CD8-positive, alpha-beta memory T cell (primary cell): ENCODE measurements around the gene HOMER3. TPM values are rescaled to one million over a fixed set of nuclear protein-coding genes. Genes with fewer than 3 reads are reported as not detected.

Source experiments
- CTCF ChIA-PET: fragments of 350-600 bp; sonication (Branson Sonifier 250); formaldehyde crosslinking; loops from one replicate; lab custom pipeline; 2021; ENCODE audit warnings: antibody characterized with exemption; lab: Charles Lee
- POLR2A ChIA-PET: fragments of 350-600 bp; sonication (Branson Sonifier 250); formaldehyde crosslinking; loops from one replicate; lab custom pipeline; 2021; ENCODE audit warnings: antibody characterized with exemption; lab: Charles Lee
- DNase-seq, 5 donors: peaks; one replicate each; pipeline versions ENCODE4 v3.0.0 to v3.0.0-alpha.2; 2020 to 2022; ENCODE audit warnings: mixed read lengths in 1 of 5
- H3K27ac ChIP-seq: one replicate; pipeline ENCODE4 v1.7.0; 2013; ENCODE audit warnings: low read depth, mild to moderate bottlenecking, low read length, moderate library complexity
- H3K27me3 ChIP-seq: 2 replicates; pipeline ENCODE4 v1.7.0; 2013; ENCODE audit warnings: low read length, mild to moderate bottlenecking; ENCODE audit not compliant: insufficient read depth, poor library complexity, severe bottlenecking
- H3K36me3 ChIP-seq: 2 replicates; pipeline ENCODE4 v1.7.0; 2013; ENCODE audit warnings: mild to moderate bottlenecking, low read length, moderate library complexity; ENCODE audit not compliant: insufficient read depth
- H3K4me1 ChIP-seq: 2 replicates; pipeline ENCODE4 v1.7.0; 2013; ENCODE audit warnings: mild to moderate bottlenecking, low read length, moderate library complexity; ENCODE audit not compliant: insufficient read depth
- H3K4me3 ChIP-seq: 2 replicates; pipeline ENCODE4 v1.7.0; 2013; ENCODE audit warnings: mild to moderate bottlenecking, low read length
- H3K9me3 ChIP-seq: 2 replicates; pipeline ENCODE4 v1.7.0; 2013; ENCODE audit warnings: mild to moderate bottlenecking, low read length
- H3K27ac Mint-ChIP-seq, 8 donors: one replicate each; pipeline ENCODE4 v1.8.0; 2020 to 2021; ENCODE audit warnings: mixed read lengths in 8 of 8, mild to moderate bottlenecking in 6 of 8, inconsistent platforms in 3 of 8, moderate library complexity in 3 of 8
- H3K27me3 Mint-ChIP-seq, 2 donors: one replicate each; pipeline ENCODE4 v1.8.0; 2020 to 2021; ENCODE audit warnings: mixed read lengths in 2 of 2, mild to moderate bottlenecking in 1 of 2, moderate library complexity in 1 of 2
- H3K36me3 Mint-ChIP-seq, 3 donors: one replicate each; pipeline ENCODE4 v1.8.0; 2020 to 2021; ENCODE audit warnings: mixed read lengths in 3 of 3, inconsistent platforms in 1 of 3, mild to moderate bottlenecking in 1 of 3
- H3K4me1 Mint-ChIP-seq, 3 donors: one replicate each; pipeline ENCODE4 v1.8.0; 2020 to 2021; ENCODE audit warnings: mixed read lengths in 3 of 3, inconsistent platforms in 1 of 3, mild to moderate bottlenecking in 1 of 3
- H3K4me3 Mint-ChIP-seq, 7 donors: one replicate each; pipeline ENCODE4 v1.8.0; 2020 to 2021; ENCODE audit warnings: mixed read lengths in 7 of 7, mild to moderate bottlenecking in 6 of 7, moderate library complexity in 4 of 7, inconsistent platforms in 2 of 7
- H3K9me3 Mint-ChIP-seq, 5 donors: one replicate each; pipeline ENCODE4 v1.8.0; 2020 to 2022; ENCODE audit warnings: mixed read lengths in 5 of 5, mild to moderate bottlenecking in 3 of 5, moderate library complexity in 2 of 5, inconsistent platforms in 1 of 5
- polyA plus RNA-seq: library from polyadenylated mRNA; unstranded; fragments of 300-500 nt; fragmentation: Illumina TruSeq; gene quantifications from one replicate; pipeline ENCODE4 v1.2.3, GENCODE V29; 2021
- total RNA-seq, 2 experiments: library from RNA; stranded (reverse); gene quantifications; one replicate each; pipeline ENCODE4 v1.2.3, GENCODE V29; 2021

The HOMER3 gene
- total and polyA plus RNA-seq, 3 experiments from 2014 or later: 0.58 to 1.3 (median 1.2) TPM

GRCh38 chr19:18941628-18942354, 774 bp upstream of the HOMER3 start:
- Mint-ChIP-seq H3K4me1 (peaks cover 10 to 22% (median 10%) of the 10 kb centered on the region in 3 donors), H3K27ac (no peak overlapping the region), H3K36me3 (no peaks in the 10 kb centered on the region), H3K9me3 (no peaks in the 10 kb centered on the region), H3K27me3 (peaks cover 26 to 41% of the 10 kb centered on the region in 2 donors), H3K4me3 (peak overlapping the region; percentile 13 to 76 (median 57))
- Histone ChIP-seq H3K36me3 (no peaks in the 10 kb centered on the region), H3K27ac (no peak overlapping the region), H3K27me3 (peaks cover 5% of the 10 kb centered on the region), H3K4me1 (peaks cover 6% of the 10 kb centered on the region), H3K9me3 (no peaks in the 10 kb centered on the region), H3K4me3 (no peak overlapping the region)
- DNase-seq: no peak
- CTCF ChIA-PET: interaction anchor here (0.9 kb wide), 1 partner anchor 18 kb away, joined by 4 read pairs; no protein-coding TSS in a partner anchor
- POLR2A ChIA-PET: no interaction called here

GRCh38 chr19:18939922-18940768, 872 bp downstream of the HOMER3 start:
- ChIA-PET POLR2A (no interaction called here), CTCF (no interaction called here)
- H3K27me3 Mint-ChIP-seq: peaks cover 26 to 34% of the 10 kb centered on the region in 2 donors
- H3K27ac Mint-ChIP-seq: peak overlapping the region in 1 of 8 donors; percentile 6
- Histone ChIP-seq H3K27ac (no peak overlapping the region), H3K4me3 (no peak overlapping the region), H3K36me3 (no peaks in the 10 kb centered on the region), H3K4me1 (peaks cover 6% of the 10 kb centered on the region), H3K27me3 (peaks cover 5% of the 10 kb centered on the region), H3K9me3 (no peaks in the 10 kb centered on the region)
- DNase-seq: no peak
- peaks cover 8 to 19% (median 10%) of the 10 kb centered on the region in 3 donors for H3K4me1 Mint-ChIP-seq
- H3K4me3 Mint-ChIP-seq: peak overlapping the region; percentile 60 to 85 (median 70)
- H3K36me3 Mint-ChIP-seq: no peaks in the 10 kb centered on the region
- no peaks in the 10 kb centered on the region for H3K9me3 Mint-ChIP-seq

- peak overlapping the region in 6 of 7 donors; percentile 31 to 70 (median 63) for H3K4me3 Mint-ChIP-seq
- no peaks in the 10 kb centered on the region for H3K9me3 ChIP-seq
- peaks cover 34 to 37% of the 10 kb centered on the region in 2 donors for H3K27me3 Mint-ChIP-seq
- peaks cover 6% of the 10 kb centered on the region for H3K4me1 ChIP-seq
- CTCF ChIA-PET: no interaction called here
- no peak overlapping the region for H3K27ac ChIP-seq
- no peaks in the 10 kb centered on the region for H3K36me3 Mint-ChIP-seq
- POLR2A ChIA-PET: no interaction called here
- no peak overlapping the region for H3K4me3 ChIP-seq
- no peaks in the 10 kb centered on the region for H3K9me3 Mint-ChIP-seq
- H3K27ac Mint-ChIP-seq: no peak overlapping the region
- DNase-seq: no peak
- no peaks in the 10 kb centered on the region for H3K36me3 ChIP-seq
- peaks cover 5% of the 10 kb centered on the region for H3K27me3 ChIP-seq
- peaks cover 8 to 19% (median 10%) of the 10 kb centered on the region in 3 donors for H3K4me1 Mint-ChIP-seq
Observed at GRCh38 chr19:18939163-18939562, 1.9 kb downstream of the HOMER3 start.

GRCh38 chr19:18933297-18933696, 7.7 kb downstream of the HOMER3 start:
- Mint-ChIP-seq H3K36me3 (no peaks in the 10 kb centered on the region), H3K27me3 (peaks cover 16 to 22% of the 10 kb centered on the region in 2 donors), H3K4me1 (peaks cover 5 to 11% (median 9%) of the 10 kb centered on the region in 3 donors), H3K27ac (no peak overlapping the region), H3K9me3 (no peaks in the 10 kb centered on the region), H3K4me3 (peak overlapping the region in 2 of 7 donors; percentile 35 to 69)
- no peak overlapping the region for H3K4me3 ChIP-seq
- no peaks in the 10 kb centered on the region for H3K27me3 ChIP-seq
- no peak for DNase-seq
- ChIA-PET POLR2A (no interaction called here), CTCF (no interaction called here)
- no peak overlapping the region for H3K27ac ChIP-seq
- peaks cover 4% of the 10 kb centered on the region for H3K4me1 ChIP-seq
- no peaks in the 10 kb centered on the region for H3K36me3 ChIP-seq
- H3K9me3 ChIP-seq: no peaks in the 10 kb centered on the region

GRCh38 chr19:18932216-18932841, 8.7 kb downstream of the HOMER3 start:
- H3K4me1 ChIP-seq: peaks cover 4% of the 10 kb centered on the region
- peaks cover 0 to 5% (median 0%) of the 10 kb centered on the region in 3 donors for H3K36me3 Mint-ChIP-seq
- no peaks in the 10 kb centered on the region for H3K27me3 ChIP-seq
- ChIA-PET CTCF (interaction anchor here (0.8 kb wide), 1 partner anchor 11 kb away, joined by 3 read pairs; no protein-coding TSS in a partner anchor), POLR2A (no interaction called here)
- H3K27ac ChIP-seq: no peak overlapping the region
- peak overlapping the region in 6 of 7 donors; percentile 61 to 81 (median 78) for H3K4me3 Mint-ChIP-seq
- peak; percentile 61 to 81 (median 78) for DNase-seq
- H3K36me3 ChIP-seq: no peaks in the 10 kb centered on the region
- peak overlapping the region; percentile 53 for H3K4me3 ChIP-seq
- no peaks in the 10 kb centered on the region for H3K9me3 Mint-ChIP-seq
- H3K9me3 ChIP-seq: no peaks in the 10 kb centered on the region
- H3K4me1 Mint-ChIP-seq: peaks cover 5 to 11% (median 9%) of the 10 kb centered on the region in 3 donors
- peak overlapping the region in 2 of 8 donors; percentile 40 to 68 for H3K27ac Mint-ChIP-seq
- H3K27me3 Mint-ChIP-seq: peaks cover 13 to 19% of the 10 kb centered on the region in 2 donors

GRCh38 chr19:18931316-18932162, 9.5 kb downstream of the HOMER3 start:
- peaks cover 0 to 10% (median 3%) of the 10 kb centered on the region in 3 donors for H3K36me3 Mint-ChIP-seq
- ChIA-PET CTCF (interaction anchor here (0.8 kb wide), 1 partner anchor 12 kb away, joined by 3 read pairs; no protein-coding TSS in a partner anchor), POLR2A (no interaction called here)
- H3K4me3 ChIP-seq: no peak overlapping the region
- no peak overlapping the region for H3K27ac ChIP-seq
- no peaks in the 10 kb centered on the region for H3K27me3 ChIP-seq
- H3K4me3 Mint-ChIP-seq: peak overlapping the region in 1 of 7 donors; percentile 37
- H3K9me3 Mint-ChIP-seq: no peaks in the 10 kb centered on the region
- H3K27me3 Mint-ChIP-seq: peaks cover 13 to 19% of the 10 kb centered on the region in 2 donors
- H3K27ac Mint-ChIP-seq: no peak overlapping the region
- no peaks in the 10 kb centered on the region for H3K36me3 ChIP-seq
- peaks cover 5 to 11% (median 9%) of the 10 kb centered on the region in 3 donors for H3K4me1 Mint-ChIP-seq
- H3K4me1 ChIP-seq: peaks cover 4% of the 10 kb centered on the region
- no peak for DNase-seq
- H3K9me3 ChIP-seq: no peaks in the 10 kb centered on the region

- CTCF ChIA-PET: interaction anchor here (0.7 kb wide), 1 partner anchor 16 kb away, joined by 3 read pairs; no protein-coding TSS in a partner anchor
- H3K4me3 Mint-ChIP-seq: no peak overlapping the region
- no peak overlapping the region for H3K27ac ChIP-seq
- H3K36me3 ChIP-seq: peaks cover 10% of the 10 kb centered on the region
- peaks cover 4% of the 10 kb centered on the region for H3K4me1 ChIP-seq
- H3K9me3 ChIP-seq: no peaks in the 10 kb centered on the region
- peaks cover 3 to 28% (median 3%) of the 10 kb centered on the region in 3 donors for H3K36me3 Mint-ChIP-seq
- no peaks in the 10 kb centered on the region for H3K9me3 Mint-ChIP-seq
- POLR2A ChIA-PET: no interaction called here
- no peak for DNase-seq
- no peaks in the 10 kb centered on the region for H3K27me3 ChIP-seq
- H3K27ac Mint-ChIP-seq: no peak overlapping the region
- H3K4me3 ChIP-seq: no peak overlapping the region
- peaks cover 5 to 11% (median 9%) of the 10 kb centered on the region in 3 donors for H3K4me1 Mint-ChIP-seq
- peaks cover 7 to 17% of the 10 kb centered on the region in 2 donors for H3K27me3 Mint-ChIP-seq
Observed at GRCh38 chr19:18929311-18929710, 11.7 kb downstream of the HOMER3 start.
